T-helper 17 cell (primary cell): ENCODE results near the gene CIITA. TPM values are rescaled to one million over a fixed set of nuclear protein-coding genes. Genes with fewer than 3 reads are reported as not detected.
"Not testable (repeated sequence)": the region's sequence is repeated elsewhere in the genome, so short reads cannot be mapped to it uniquely, and the experiment has no call there.

Experiments
- ATAC-seq: fragments of 150-1000 bp; cut with Tn5 transposase; 2 replicates; pipeline ENCODE4 v1.10.0; 2021; ENCODE audit warnings: mild to moderate bottlenecking, moderate library complexity
- DNase-seq, 3 donors: peaks; one replicate each; pipeline versions ENCODE4 v3.0.0 to v3.0.0-alpha.2; 2020 to 2021
- H3K9me3 ChIP-seq: one replicate; pipeline ENCODE4 v1.7.0; 2013; ENCODE audit warnings: low read length, mild to moderate bottlenecking; ENCODE audit not compliant: control insufficient read depth, poor library complexity, severe bottlenecking
- H3K27ac Mint-ChIP-seq: one replicate; pipeline ENCODE4 v1.8.0; 2022; ENCODE audit warnings: mild to moderate bottlenecking, moderate library complexity, mixed read lengths
- H3K27me3 Mint-ChIP-seq: one replicate; pipeline ENCODE4 v1.8.0; 2022; ENCODE audit warnings: mixed read lengths
- H3K36me3 Mint-ChIP-seq: one replicate; pipeline ENCODE4 v1.8.0; 2022; ENCODE audit warnings: low read depth, mixed read lengths
- H3K4me1 Mint-ChIP-seq: one replicate; pipeline ENCODE4 v1.8.0; 2022; ENCODE audit warnings: mild to moderate bottlenecking, mixed read lengths
- H3K4me3 Mint-ChIP-seq: one replicate; pipeline ENCODE4 v1.8.0; 2022; ENCODE audit warnings: mild to moderate bottlenecking, moderate library complexity, mixed read lengths
- total RNA-seq, 4 donors: library from RNA in 2 of 4; stranded (reverse) in 2 of 4; gene quantifications; one replicate each; pipeline ENCODE4 v1.2.3 and lab custom pipeline; 2022 to 2026

The CIITA gene
- 10 to 100 TPM in 1 of 2 donors, 1 to 10 TPM in 1; 9.7 to 25.3 TPM for total RNA-seq
- 13.6 to 37.3 reads per million in 2 donors for total RNA-seq (lab: John Stamatoyannopoulos, UW)

- DNase-seq (no peak), ATAC-seq (peak; percentile 83)
- peaks cover 66% of the 10 kb centered on the region for H3K27me3 Mint-ChIP-seq
- H3K9me3 ChIP-seq = no peaks in the 10 kb centered on the region
- peaks cover 32% of the 10 kb centered on the region for H3K4me1 Mint-ChIP-seq
- peaks cover 2% of the 10 kb centered on the region for H3K36me3 Mint-ChIP-seq
- peak within 1 kb of the TSS; percentile 94 for H3K4me3 Mint-ChIP-seq
- peak within 1 kb of the TSS; percentile 73 for H3K27ac Mint-ChIP-seq
Measured at GRCh38 chr16:10876799-10877341, at the start of gene CIITA. Gene CIITA, plus strand, starts transcription at chr16:10877202. Its CDS starts 129 bp downstream, at chr16:10877331.

- Mint-ChIP-seq H3K36me3 (no peaks in the 10 kb centered on the region), H3K4me1 (peaks cover 4% of the 10 kb centered on the region), H3K27me3 (peaks cover 6% of the 10 kb centered on the region), H3K27ac (no peak overlapping the region), H3K4me3 (no peak overlapping the region)
- no peak for DNase-seq
- no peak for ATAC-seq
- no peaks in the 10 kb centered on the region for H3K9me3 ChIP-seq
Measured at GRCh38 chr16:10827691-10828341, 49.2 kb upstream of the CIITA start.

GRCh38 chr16:10828851-10829366 is 48.1 kb upstream of the CIITA start:
- no peak for DNase-seq
- H3K36me3 Mint-ChIP-seq = no peaks in the 10 kb centered on the region
- no peak for ATAC-seq
- no peak overlapping the region for H3K4me3 Mint-ChIP-seq
- H3K9me3 ChIP-seq = no peaks in the 10 kb centered on the region
- H3K27me3 Mint-ChIP-seq = peaks cover 7% of the 10 kb centered on the region
- H3K27ac Mint-ChIP-seq = no peak overlapping the region
- H3K4me1 Mint-ChIP-seq = peaks cover 4% of the 10 kb centered on the region

- not testable (repeated sequence) for H3K4me3 Mint-ChIP-seq, H3K9me3 ChIP-seq, H3K27ac Mint-ChIP-seq, H3K4me1 Mint-ChIP-seq, DNase-seq, H3K36me3 Mint-ChIP-seq, ATAC-seq
- peaks cover 13% of the 10 kb centered on the region for H3K27me3 Mint-ChIP-seq
Measured at GRCh38 chr16:10829390-10830098, 47.5 kb upstream of the CIITA start.

- DNase-seq, H3K36me3 Mint-ChIP-seq, H3K9me3 ChIP-seq, H3K27ac Mint-ChIP-seq, ATAC-seq, H3K4me1 Mint-ChIP-seq, H3K4me3 Mint-ChIP-seq: not testable (repeated sequence)
- H3K27me3 Mint-ChIP-seq = peaks cover 18% of the 10 kb centered on the region
Measured at GRCh38 chr16:10830240-10830639, 46.8 kb upstream of the CIITA start.

GRCh38 chr16:10831894-10832886 is 44.8 kb upstream of the CIITA start:
- no peaks in the 10 kb centered on the region for H3K9me3 ChIP-seq
- ATAC-seq (no peak), DNase-seq (no peak)
- H3K27ac Mint-ChIP-seq = no peak overlapping the region
- no peaks in the 10 kb centered on the region for H3K36me3 Mint-ChIP-seq
- H3K27me3 Mint-ChIP-seq = peaks cover 18% of the 10 kb centered on the region
- no peak overlapping the region for H3K4me3 Mint-ChIP-seq
- peaks cover 4% of the 10 kb centered on the region for H3K4me1 Mint-ChIP-seq

GRCh38 chr16:10833271-10833670 is 43.7 kb upstream of the CIITA start:
- Mint-ChIP-seq H3K36me3 (no peaks in the 10 kb centered on the region), H3K27ac (no peak overlapping the region), H3K4me3 (no peak overlapping the region), H3K27me3 (peaks cover 21% of the 10 kb centered on the region), H3K4me1 (peaks cover 4% of the 10 kb centered on the region)
- ATAC-seq (no peak), DNase-seq (no peak)
- H3K9me3 ChIP-seq = no peaks in the 10 kb centered on the region

- no peak for ATAC-seq
- Mint-ChIP-seq H3K27me3 (peaks cover 25% of the 10 kb centered on the region), H3K4me1 (peaks cover 3% of the 10 kb centered on the region), H3K27ac (no peak overlapping the region), H3K36me3 (no peaks in the 10 kb centered on the region), H3K4me3 (no peak overlapping the region)
- DNase-seq = no peak
- H3K9me3 ChIP-seq = no peaks in the 10 kb centered on the region
Measured at GRCh38 chr16:10834130-10834529, 42.9 kb upstream of the CIITA start.

GRCh38 chr16:10834766-10835165 is 42.2 kb upstream of the CIITA start:
- H3K27me3 Mint-ChIP-seq = peaks cover 19% of the 10 kb centered on the region
- no peak overlapping the region for H3K4me3 Mint-ChIP-seq
- DNase-seq = no peak
- no peak overlapping the region for H3K27ac Mint-ChIP-seq
- H3K36me3 Mint-ChIP-seq = no peaks in the 10 kb centered on the region
- H3K9me3 ChIP-seq = no peaks in the 10 kb centered on the region
- H3K4me1 Mint-ChIP-seq = no peaks in the 10 kb centered on the region
- no peak for ATAC-seq

GRCh38 chr16:10835281-10835931 is 41.6 kb upstream of the CIITA start:
- peaks cover 22% of the 10 kb centered on the region for H3K27me3 Mint-ChIP-seq
- no peak overlapping the region for H3K4me3 Mint-ChIP-seq
- H3K27ac Mint-ChIP-seq = no peak overlapping the region
- H3K36me3 Mint-ChIP-seq = no peaks in the 10 kb centered on the region
- no peak for ATAC-seq
- no peaks in the 10 kb centered on the region for H3K9me3 ChIP-seq
- no peak for DNase-seq
- H3K4me1 Mint-ChIP-seq = no peaks in the 10 kb centered on the region

GRCh38 chr16:10836174-10836853 is 40.7 kb upstream of the CIITA start:
- H3K4me1 Mint-ChIP-seq = no peaks in the 10 kb centered on the region
- ATAC-seq = no peak

More at GRCh38 chr16:10836174-10836853, 40.7 kb upstream of the CIITA start:
- no peak for DNase-seq
- Mint-ChIP-seq H3K27ac (no peak overlapping the region), H3K27me3 (peaks cover 31% of the 10 kb centered on the region), H3K4me3 (no peak overlapping the region), H3K36me3 (no peaks in the 10 kb centered on the region)
- no peaks in the 10 kb centered on the region for H3K9me3 ChIP-seq
